ENCODE results near the gene RNGTT.

RNGTT gene

GRCh38 chr6:88641178-88641903 lies 322.1 kb downstream of the RNGTT start:
- no peak for DNase-seq

- no peak for DNase-seq
Observed at GRCh38 chr6:88637761-88638545, 325.5 kb downstream of the RNGTT start.

- DNase-seq: no peak
Observed at GRCh38 chr6:88636871-88637270, 326.5 kb downstream of the RNGTT start.

- DNase-seq: no peak
Observed at GRCh38 chr6:88633782-88634181, 329.6 kb downstream of the RNGTT start.

GRCh38 chr6:88631830-88632229 lies 331.6 kb downstream of the RNGTT start:
- DNase-seq: no peak

- DNase-seq: no peak
Observed at GRCh38 chr6:88629838-88630494, 333.5 kb downstream of the RNGTT start.

- no peak for DNase-seq
Observed at GRCh38 chr6:88626460-88626859, 337.0 kb downstream of the RNGTT start.

- no peak for DNase-seq
Observed at GRCh38 chr6:88623531-88623930, 339.9 kb downstream of the RNGTT start.

GRCh38 chr6:88619951-88620350 lies 343.5 kb downstream of the RNGTT start:
- no peak for DNase-seq

GRCh38 chr6:88616380-88616779 lies 347.0 kb downstream of the RNGTT start:
- DNase-seq: no peak

GRCh38 chr6:88614316-88614877 lies 349.0 kb downstream of the RNGTT start:
- no peak for DNase-seq

GRCh38 chr6:88612631-88613030 lies 350.8 kb downstream of the RNGTT start:
- DNase-seq: no peak

- DNase-seq: no peak
Observed at GRCh38 chr6:88611721-88612120, 351.7 kb downstream of the RNGTT start.

GRCh38 chr6:88609983-88610382 lies 353.4 kb downstream of the RNGTT start:
- no peak for DNase-seq

- DNase-seq: no peak
Observed at GRCh38 chr6:88605271-88605670, 358.1 kb downstream of the RNGTT start.

- DNase-seq: no peak
Observed at GRCh38 chr6:88599571-88599970, 363.8 kb downstream of the RNGTT start.

- no peak for DNase-seq
Observed at GRCh38 chr6:88596801-88597200, 366.6 kb downstream of the RNGTT start.

GRCh38 chr6:88588938-88589337 lies 374.5 kb downstream of the RNGTT start:
- DNase-seq: no peak

- no peak for DNase-seq
Observed at GRCh38 chr6:88587150-88587520, 376.3 kb downstream of the RNGTT start.

- DNase-seq: peak; percentile 42
Observed at GRCh38 chr6:88586371-88587149, 376.9 kb downstream of the RNGTT start.

- no peak for DNase-seq
Observed at GRCh38 chr6:88585276-88585692, 378.1 kb downstream of the RNGTT start.

- peak; percentile 9 for DNase-seq
Observed at GRCh38 chr6:88584581-88585275, 378.7 kb downstream of the RNGTT start.

Data from midbrain (tissue), 1 donor.